HEK293 (cell line): Measurements from ENCODE around the gene ADGRB3.
A peak's percentile ranks its signal among the peaks of the same experiment; 100 is the strongest.
"Not testable (repeated sequence)": the region's sequence is repeated elsewhere in the genome, so short reads cannot be mapped to it uniquely, and the experiment has no call there.

ENCODE experiments used
- CTCF ChIA-PET: fragments of 350-600 bp; formaldehyde crosslinking; extraction: SDS; loops from one replicate; lab custom pipeline; 2021; ENCODE audit warnings: antibody characterized with exemption; lab: Yijun Ruan, JAX
- POLR2A ChIA-PET: fragments of 300-600 bp; formaldehyde crosslinking; extraction: SDS; loops from one replicate; lab custom pipeline; 2020; ENCODE audit warnings: antibody characterized with exemption, inconsistent platforms; lab: Yijun Ruan, JAX
- H3K27ac ChIP-seq: fragments of 200-500 bp; sonication (Bioruptor generic); 2 replicates; pipeline ENCODE4 v1.5.1; 2014; ENCODE audit warnings: low read depth, low read length, control low read depth, inconsistent platforms; ENCODE audit errors: extremely low read depth
- H3K36me3 ChIP-seq, 2 experiments: fragments of 200-500 bp in 1 of 2; sonication (Bioruptor generic) in 1 of 2; 1 replicate in 1 of 2; 2 replicates in 1 of 2; pipeline ENCODE4 v1.5.1; 2014 to 2017; ENCODE audit warnings: inconsistent platforms in 2 of 2, low read length in 2 of 2; ENCODE audit not compliant: control insufficient read depth in 2 of 2, insufficient read depth in 1 of 2
- H3K4me1 ChIP-seq: fragments of 200-500 bp; sonication (Bioruptor generic); 2 replicates; pipeline ENCODE4 v1.5.1; 2014; ENCODE audit warnings: mild to moderate bottlenecking, low read length, inconsistent platforms; ENCODE audit not compliant: control insufficient read depth, insufficient read depth
- H3K4me3 ChIP-seq: 2 replicates; pipeline ENCODE4 v1.5.1; 2011; ENCODE audit warnings: low read depth, mild to moderate bottlenecking, control low read depth, low read length, moderate library complexity
- H3K9me3 ChIP-seq: fragments of 200-500 bp; sonication (Bioruptor generic); 2 replicates; pipeline ENCODE4 v1.5.1; 2014; ENCODE audit warnings: low read depth, low read length, inconsistent platforms; ENCODE audit not compliant: control insufficient read depth, insufficient read depth
- GLI2 ChIP-seq: fragments of 450-650 bp; formaldehyde crosslinking; IDR thresholded peaks from 2 replicates; pipeline ENCODE4; 2017; ENCODE audit warnings: missing biosample characterization, missing genetic modification characterization, low read depth, borderline replicate concordance
- YY1 ChIP-seq: fragments of 450-650 bp; formaldehyde crosslinking; IDR thresholded peaks from 2 replicates; pipeline ENCODE4 v1.5.1; 2018; ENCODE audit warnings: missing biosample characterization, missing genetic modification characterization
- ZBTB44 ChIP-seq: fragments of 450-650 bp; IDR thresholded peaks from 2 replicates; pipeline ENCODE4 v1.5.1; 2018; ENCODE audit warnings: missing biosample characterization, mild to moderate bottlenecking, missing genetic modification characterization
- ZBTB48 ChIP-seq: fragments of 450-650 bp; formaldehyde crosslinking; IDR thresholded peaks from 2 replicates; pipeline ENCODE4 v1.5.1; 2016; ENCODE audit warnings: missing biosample characterization, missing genetic modification characterization
- ZNF175 ChIP-seq: fragments of 450-650 bp; formaldehyde crosslinking; IDR thresholded peaks from 2 replicates; pipeline ENCODE4 v1.5.1; 2016; ENCODE audit warnings: missing biosample characterization, missing genetic modification characterization
- ZNF23 ChIP-seq: fragments of 450-650 bp; formaldehyde crosslinking; IDR thresholded peaks from 2 replicates; pipeline ENCODE4 v1.5.1; 2016; ENCODE audit warnings: missing biosample characterization, missing genetic modification characterization, borderline replicate concordance
- ZNF341 ChIP-seq: fragments of 450-650 bp; formaldehyde crosslinking; IDR thresholded peaks from 2 replicates; pipeline ENCODE4; 2016; ENCODE audit warnings: low read depth, missing biosample characterization, missing genetic modification characterization
- ZNF366 ChIP-seq: fragments of 450-650 bp; formaldehyde crosslinking; conservative IDR thresholded peaks from 2 replicates; pipeline ENCODE4 v1.5.1; 2016; ENCODE audit warnings: missing biosample characterization, missing genetic modification characterization
- ZNF37A ChIP-seq: fragments of 450-650 bp; IDR thresholded peaks from 2 replicates; pipeline ENCODE4 v1.5.1; 2018; ENCODE audit warnings: missing biosample characterization, missing genetic modification characterization
- ZNF433 ChIP-seq: fragments of 450-650 bp; formaldehyde crosslinking; IDR thresholded peaks from 2 replicates; pipeline ENCODE4 v1.5.1; 2016; ENCODE audit warnings: missing biosample characterization, missing genetic modification characterization, low read depth
- ZNF449 ChIP-seq: fragments of 450-650 bp; formaldehyde crosslinking; IDR thresholded peaks from 2 replicates; pipeline ENCODE4 v1.5.1; 2017; ENCODE audit warnings: missing biosample characterization, mild to moderate bottlenecking, missing genetic modification characterization, moderate library complexity
- ZNF48 ChIP-seq: fragments of 450-650 bp; formaldehyde crosslinking; IDR thresholded peaks from 2 replicates; pipeline ENCODE4 v1.5.1; 2016; ENCODE audit warnings: missing biosample characterization, missing genetic modification characterization
- ZNF558 ChIP-seq: fragments of 450-650 bp; formaldehyde crosslinking; IDR thresholded peaks from 2 replicates; pipeline ENCODE4 v1.5.1; 2016; ENCODE audit warnings: missing biosample characterization, missing genetic modification characterization
- ZNF560 ChIP-seq: fragments of 450-650 bp; formaldehyde crosslinking; IDR thresholded peaks from 2 replicates; pipeline ENCODE4 v1.5.1; 2017; ENCODE audit warnings: missing biosample characterization, missing genetic modification characterization, borderline replicate concordance
- ZNF571 ChIP-seq: fragments of 450-650 bp; formaldehyde crosslinking; IDR thresholded peaks from 2 replicates; pipeline ENCODE4 v1.5.0; 2017; ENCODE audit warnings: missing biosample characterization, missing genetic modification characterization
- ZNF626 ChIP-seq: fragments of 450-650 bp; sonication (Bioruptor Pico); formaldehyde crosslinking; IDR thresholded peaks from 2 replicates; pipeline ENCODE4 v1.5.1; 2018; ENCODE audit warnings: missing biosample characterization, missing genetic modification characterization, inconsistent platforms
- ZNF654 ChIP-seq: fragments of 450-650 bp; formaldehyde crosslinking; IDR thresholded peaks from 2 replicates; pipeline ENCODE4 v1.5.1; 2016; ENCODE audit warnings: low read depth, missing biosample characterization, missing genetic modification characterization
- ZNF670 ChIP-seq: fragments of 450-650 bp; formaldehyde crosslinking; IDR thresholded peaks from 2 replicates; pipeline ENCODE4 v1.5.1; 2016; ENCODE audit warnings: missing biosample characterization, missing genetic modification characterization, low read depth

Gene ADGRB3

GRCh38 chr6:68875403-68875802 lies 240.3 kb downstream of the ADGRB3 start (continued):
- TF ChIP-seq ZNF571 (tag by site-specific recombination) (no peak), ZNF37A (tag by site-specific recombination) (no peak)

GRCh38 chr6:68876792-68877493 lies 241.9 kb downstream of the ADGRB3 start:
- Histone ChIP-seq H3K9me3 (no peaks in the 10 kb centered on the region), H3K4me1 (no peaks in the 10 kb centered on the region), H3K4me3 (no peak overlapping the region), H3K36me3 (no peaks in the 10 kb centered on the region), H3K27ac (no peak overlapping the region)
- TF ChIP-seq ZNF654 (tag by site-specific recombination) (peak; percentile 55), ZNF23 (tag by site-specific recombination) (no peak)
- CTCF ChIA-PET = interaction anchor here (1.1 kb wide), 1 partner anchor 56 kb away, joined by 3 read pairs; no protein-coding TSS in a partner anchor
- POLR2A ChIA-PET = no interaction called here

GRCh38 chr6:68880050-68880813 lies 245.2 kb downstream of the ADGRB3 start:
- Histone ChIP-seq H3K36me3 (no peaks in the 10 kb centered on the region), H3K4me1 (no peaks in the 10 kb centered on the region), H3K27ac (no peak overlapping the region), H3K4me3 (no peak overlapping the region), H3K9me3 (no peaks in the 10 kb centered on the region)
- no peak for TF ChIP-seq ZNF560 (tag by site-specific recombination)
- no peak for TF ChIP-seq GLI2 (tag by site-specific recombination)
- TF ChIP-seq ZBTB44 (tag by site-specific recombination) = no peak
- TF ChIP-seq ZNF558 (tag by site-specific recombination) = no peak
- TF ChIP-seq ZBTB48 = no peak
- ChIA-PET POLR2A (no interaction called here), CTCF (interaction anchor here (0.7 kb wide), 1 partner anchor 1227 kb away, joined by 3 read pairs; no protein-coding TSS in a partner anchor)

GRCh38 chr6:68883325-68883724 lies 248.2 kb downstream of the ADGRB3 start:
- CTCF ChIA-PET = interaction anchor here (1.3 kb wide), 1 partner anchor 9 kb away, joined by 3 read pairs; no protein-coding TSS in a partner anchor

GRCh38 chr6:68891419-68891818 lies 256.3 kb downstream of the ADGRB3 start:
- POLR2A ChIA-PET = no interaction called here
- Histone ChIP-seq H3K4me3 (no peak overlapping the region), H3K9me3 (no peaks in the 10 kb centered on the region), H3K4me1 (no peaks in the 10 kb centered on the region), H3K36me3 (no peaks in the 10 kb centered on the region), H3K27ac (no peak overlapping the region)
- no peak for TF ChIP-seq ZNF654 (tag by site-specific recombination)
- no peak for TF ChIP-seq ZNF366 (tag by site-specific recombination)
- TF ChIP-seq ZNF670 (tag by site-specific recombination) = no peak
- no peak for TF ChIP-seq ZNF433 (tag by site-specific recombination)
- TF ChIP-seq ZNF175 = no peak
- no peak for TF ChIP-seq YY1 (tag by site-specific recombination)
- no peak for TF ChIP-seq ZNF626 (tag by site-specific recombination)
- TF ChIP-seq ZNF48 (tag by site-specific recombination) = no peak
- no peak for TF ChIP-seq ZNF449
- TF ChIP-seq ZNF341 (tag by site-specific recombination) = no peak
- CTCF ChIA-PET = no interaction called here

More at GRCh38 chr6:68883325-68883724, 248.2 kb downstream of the ADGRB3 start:
- H3K4me1 ChIP-seq, H3K36me3 ChIP-seq, POLR2A ChIA-PET, H3K9me3 ChIP-seq, H3K27ac ChIP-seq, H3K4me3 ChIP-seq: not testable (repeated sequence)
